MM.1S (cell line): ENCODE results near the gene PTPRD.

ENCODE experiments used
- CTCF ChIP-seq: fragments of 300-600 bp; sonication (generic); IDR thresholded peaks from 2 replicates; pipeline ENCODE4 v1.5.1; 2016; ENCODE audit warnings: antibody characterized with exemption, low read length, mixed read lengths
- EZH2 ChIP-seq: fragments of 300-600 bp; sonication (generic); optimal IDR thresholded peaks from 2 replicates; pipeline ENCODE3; 2017; ENCODE audit warnings: low read depth, mild to moderate bottlenecking, antibody characterized with exemption, low read length, mixed read lengths
- EZH2phosphoT487 ChIP-seq: fragments of 300-600 bp; sonication (generic); IDR thresholded peaks from 2 replicates; pipeline ENCODE4 v1.6.1; 2018; ENCODE audit warnings: antibody characterized with exemption, low read length

DNA sequence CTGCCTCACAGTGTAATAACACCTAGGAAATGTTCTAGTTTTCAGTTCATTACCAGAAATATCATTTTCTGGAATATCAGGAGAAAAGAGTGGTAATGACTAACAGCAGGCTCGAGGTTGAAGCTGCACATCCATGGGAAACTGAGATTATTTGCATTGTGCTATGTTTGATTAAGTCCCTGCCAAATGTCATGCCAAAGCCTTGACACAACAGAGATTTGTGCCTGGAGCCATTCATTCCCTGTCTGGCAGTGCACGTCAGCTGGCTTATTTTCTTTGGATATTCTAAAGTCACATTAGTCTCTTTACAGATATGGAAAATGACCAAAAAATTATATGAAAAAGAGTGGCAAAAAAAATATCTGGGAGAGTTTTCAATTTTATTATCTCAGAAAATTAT, 848.0 kb downstream of the PTPRD start:
- TF ChIP-seq CTCF: no peak
- no peak for TF ChIP-seq EZH2
- TF ChIP-seq EZH2phosphoT487: no peak
